Neuronal stem cell (in vitro differentiated cells): ENCODE data around the gene MYLIP.

Experiments
- DNase-seq: peaks from one replicate; pipeline ENCODE4 v3.0.0-alpha.2; 2013; ENCODE audit warnings: low spot score
- H2AFZ ChIP-seq: one replicate; pipeline ENCODE4 v1.6.1; 2013; ENCODE audit warnings: mild to moderate bottlenecking, low read length, inconsistent platforms
- H2AK5ac ChIP-seq: 2 replicates; pipeline ENCODE4 v1.6.1; 2013; ENCODE audit warnings: low read depth, mild to moderate bottlenecking, inconsistent platforms, low read length, moderate library complexity, mixed read lengths
- H2BK120ac ChIP-seq: 2 replicates; pipeline ENCODE4 v1.6.1; 2013; ENCODE audit warnings: low read depth, mild to moderate bottlenecking, inconsistent platforms, low read length, moderate library complexity, mixed read lengths
- H2BK12ac ChIP-seq: one replicate; pipeline ENCODE4 v1.6.1; 2013; ENCODE audit warnings: low read length, inconsistent platforms
- H2BK15ac ChIP-seq: 2 replicates; pipeline ENCODE4 v1.6.1; 2013; ENCODE audit warnings: mild to moderate bottlenecking, low read length, inconsistent platforms, mixed read lengths
- H2BK5ac ChIP-seq: one replicate; pipeline ENCODE4 v1.6.1; 2013; ENCODE audit warnings: inconsistent platforms, mild to moderate bottlenecking, low read length, moderate library complexity
- H3K14ac ChIP-seq: one replicate; pipeline ENCODE4 v1.6.1; 2013; ENCODE audit warnings: low read length, inconsistent platforms
- H3K18ac ChIP-seq: 2 replicates; pipeline ENCODE4 v1.6.1; 2013; ENCODE audit warnings: low read length, inconsistent platforms
- H3K23ac ChIP-seq: 2 replicates; pipeline ENCODE4 v1.6.1; 2013; ENCODE audit warnings: low read depth, mild to moderate bottlenecking, mixed read lengths, low read length, inconsistent platforms; ENCODE audit not compliant: poor library complexity
- H3K27ac ChIP-seq: replicated peaks from 3 replicates; pipeline ENCODE4 v1.5.1; 2013; ENCODE audit warnings: low read length, inconsistent platforms
- H3K27me3 ChIP-seq, 3 experiments: 2 replicates each; pipeline ENCODE4 v1.6.1; 2013; ENCODE audit warnings: low read length in 3 of 3, mild to moderate bottlenecking in 2 of 3, inconsistent platforms in 1 of 3, low read depth in 1 of 3, mixed read lengths in 1 of 3, moderate library complexity in 1 of 3; ENCODE audit not compliant: control insufficient read depth in 3 of 3, insufficient read depth in 3 of 3
- H3K36me3 ChIP-seq, 2 donors: replicated peaks in 1 of 2; 2 replicates each; pipeline ENCODE4 v1.6.1; 2013; ENCODE audit warnings: low read length in 2 of 2; ENCODE audit not compliant: control insufficient read depth in 2 of 2, insufficient read depth in 2 of 2
- H3K4ac ChIP-seq: 2 replicates; pipeline ENCODE4 v1.6.1; 2013; ENCODE audit warnings: inconsistent platforms, mild to moderate bottlenecking, low read length, moderate library complexity
- H3K4me1 ChIP-seq, 2 donors: 1 replicate in 1 of 2; 2 replicates in 1 of 2; pipeline ENCODE4 v1.6.1; 2013; ENCODE audit warnings: low read length in 2 of 2, low read depth in 1 of 2; ENCODE audit not compliant: control insufficient read depth in 2 of 2, insufficient read depth in 1 of 2
- H3K4me2 ChIP-seq: one replicate; pipeline ENCODE4 v1.6.1; 2013; ENCODE audit warnings: mild to moderate bottlenecking, low read length, inconsistent platforms; ENCODE audit not compliant: insufficient read depth, poor library complexity, severe bottlenecking
- H3K4me3 ChIP-seq, 2 donors: 2 replicates each; pipeline ENCODE4 v1.5.1; 2013; ENCODE audit warnings: low read length in 2 of 2, mild to moderate bottlenecking in 2 of 2, inconsistent platforms in 1 of 2, moderate library complexity in 1 of 2
- H3K79me1 ChIP-seq: one replicate; pipeline ENCODE4 v1.6.1; 2013; ENCODE audit warnings: low read depth, mild to moderate bottlenecking, inconsistent platforms, low read length, moderate library complexity
- H3K9ac ChIP-seq: one replicate; pipeline ENCODE4 v1.6.1; 2013; ENCODE audit warnings: mild to moderate bottlenecking, low read depth, low read length, inconsistent platforms; ENCODE audit not compliant: poor library complexity
- H3K9me3 ChIP-seq, 2 donors: replicated peaks in 1 of 2; 2 replicates each; pipeline versions ENCODE3 to v1.6.1; 2013; ENCODE audit warnings: low read length in 2 of 2, mild to moderate bottlenecking in 2 of 2, inconsistent platforms in 1 of 2, low read depth in 1 of 2, mixed read lengths in 1 of 2, moderate library complexity in 1 of 2; ENCODE audit not compliant: control insufficient read depth in 2 of 2, insufficient read depth in 1 of 2
- H4K8ac ChIP-seq: one replicate; pipeline ENCODE4 v1.6.1; 2013; ENCODE audit warnings: low read depth, mild to moderate bottlenecking, inconsistent platforms, low read length, moderate library complexity
- H4K91ac ChIP-seq: one replicate; pipeline ENCODE4 v1.6.1; 2013; ENCODE audit warnings: low read length, low read depth, mild to moderate bottlenecking, inconsistent platforms; ENCODE audit not compliant: poor library complexity
- WGBS, 2 donors: extraction: QIAGEN DNeasy Blood & Tissue Kit; methylation state at CpG; one replicate each; pipeline ENCODE4 v1.1.7; 2013; ENCODE audit warnings: missing lambda C conversion rate in 2 of 2, mixed read lengths in 1 of 2; ENCODE audit not compliant: insufficient read length in 2 of 2, insufficient replicate concordance in 1 of 2; ENCODE audit errors: extremely low coverage in 2 of 2; 5-methylcytosine and 5-hydroxymethylcytosine counted together

MYLIP gene

DNA sequence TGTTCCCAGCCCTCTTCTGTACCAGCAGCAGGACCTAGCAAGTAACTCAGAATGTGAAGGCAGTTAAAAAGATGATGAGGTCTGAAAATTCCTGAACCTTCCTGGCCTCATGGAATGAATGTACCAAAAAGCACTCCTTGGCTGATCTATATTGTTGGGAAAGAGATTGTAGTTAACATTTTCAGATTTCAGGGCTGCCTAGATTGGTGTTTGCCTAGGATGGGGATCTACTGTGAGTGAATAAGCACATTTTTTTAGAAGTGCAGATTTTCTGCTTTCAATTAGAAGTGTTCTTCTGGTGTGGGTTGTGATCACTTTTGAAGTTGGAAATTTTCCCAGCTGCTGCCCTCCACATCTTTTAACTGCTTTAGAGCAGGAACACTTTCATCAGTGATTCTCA is 6.2 kb downstream of the MYLIP start:
- Histone ChIP-seq H3K4me3 (no peak overlapping the region), H4K8ac (no peak overlapping the region), H2BK5ac (no peak overlapping the region), H2BK120ac (no peak overlapping the region), H3K4me2 (no peak overlapping the region), H3K9ac (no peak overlapping the region), H2AFZ (no peak overlapping the region), H4K91ac (no peak overlapping the region), H3K4me1 (peaks cover 4 to 14% of the 10 kb centered on the region in 2 donors), H3K9me3 (no peaks in the 10 kb centered on the region), H3K79me1 (no peaks in the 10 kb centered on the region), H2BK12ac (no peak overlapping the region), H3K4ac (no peak overlapping the region), H3K36me3 (no peaks in the 10 kb centered on the region), H3K14ac (no peak overlapping the region), H3K27ac (no peak overlapping the region), H2BK15ac (no peak overlapping the region), H3K23ac (no peak overlapping the region), H3K27me3 (no peaks in the 10 kb centered on the region), H3K18ac (no peak overlapping the region), H2AK5ac (no peak overlapping the region)
- DNase-seq, result no peak

- H2BK15ac ChIP-seq, result no peak overlapping the region
- H4K8ac ChIP-seq, result no peak overlapping the region
- no peaks in the 10 kb centered on the region for H3K9me3 ChIP-seq
- no peak overlapping the region for H3K23ac ChIP-seq
- DNase-seq, result no peak
- no peak overlapping the region for H3K4me3 ChIP-seq
- H3K4me2 ChIP-seq, result no peak overlapping the region
- no peak overlapping the region for H3K27ac ChIP-seq
- H3K36me3 ChIP-seq, result no peaks in the 10 kb centered on the region
- H3K4me1 ChIP-seq, result peaks cover 0 to 5% of the 10 kb centered on the region in 2 donors
- H3K9ac ChIP-seq, result no peak overlapping the region
- no peak overlapping the region for H2BK5ac ChIP-seq
- WGBS, 2 donors, result no CpG with 5 or more reads among the region's 3 CpGs
- no peak overlapping the region for H2BK12ac ChIP-seq
- H3K79me1 ChIP-seq, result no peaks in the 10 kb centered on the region
- H2BK120ac ChIP-seq, result no peak overlapping the region
- no peak overlapping the region for H3K4ac ChIP-seq
- H2AK5ac ChIP-seq, result no peak overlapping the region
- no peak overlapping the region for H4K91ac ChIP-seq
- no peaks in the 10 kb centered on the region for H3K27me3 ChIP-seq
- no peak overlapping the region for H3K14ac ChIP-seq
- no peak overlapping the region for H2AFZ ChIP-seq
- no peak overlapping the region for H3K18ac ChIP-seq
These were observed 7.2 kb downstream of the MYLIP start for GRCh38 chr6:16136091-16136490.

- WGBS, 2 donors, result no CpG with 5 or more reads among the region's 5 CpGs
These were observed 8.0 kb downstream of the MYLIP start for GRCh38 chr6:16136621-16137450.

DNA sequence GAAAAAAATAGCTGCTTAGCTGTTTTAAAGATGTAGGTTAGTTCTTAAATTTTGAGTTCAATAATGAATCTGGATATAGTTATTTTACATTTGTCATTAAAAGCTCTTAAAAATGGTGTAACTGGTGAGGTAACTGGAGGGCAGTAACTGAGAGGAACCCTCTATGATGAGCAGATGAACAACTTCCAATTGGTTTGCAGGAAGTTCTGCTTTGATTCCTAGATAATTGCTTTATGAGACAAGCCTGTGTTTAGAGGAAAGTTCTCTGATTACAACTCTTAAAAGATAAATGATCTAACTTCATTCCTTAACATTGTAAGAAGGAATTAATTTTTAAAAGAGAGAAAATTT is 8.5 kb downstream of the MYLIP start:
- H4K8ac ChIP-seq, result no peak overlapping the region
- H2AFZ ChIP-seq, result no peak overlapping the region
- H3K9ac ChIP-seq, result no peak overlapping the region
- no peak overlapping the region for H3K4ac ChIP-seq
- no peak overlapping the region for H2BK5ac ChIP-seq
- no peaks in the 10 kb centered on the region for H3K9me3 ChIP-seq
- no peaks in the 10 kb centered on the region for H3K79me1 ChIP-seq
- H2BK12ac ChIP-seq, result no peak overlapping the region
- H3K4me1 ChIP-seq, result no peaks in the 10 kb centered on the region
- no peak overlapping the region for H3K27ac ChIP-seq
- no peak overlapping the region for H2AK5ac ChIP-seq
- H3K27me3 ChIP-seq, result no peaks in the 10 kb centered on the region
- no peak overlapping the region for H3K14ac ChIP-seq
- H3K36me3 ChIP-seq, result peaks cover 0 to 2% of the 10 kb centered on the region in 2 donors
- H3K18ac ChIP-seq, result no peak overlapping the region
- H3K4me3 ChIP-seq, result no peak overlapping the region
- H3K4me2 ChIP-seq, result no peak overlapping the region
- H4K91ac ChIP-seq, result no peak overlapping the region
- no peak overlapping the region for H3K23ac ChIP-seq
- no peak for DNase-seq
- no peak overlapping the region for H2BK120ac ChIP-seq
- no peak overlapping the region for H2BK15ac ChIP-seq

More at GRCh38 chr6:16136621-16137450, 8.0 kb downstream of the MYLIP start:
- Histone ChIP-seq H3K9me3 (no peaks in the 10 kb centered on the region), H3K14ac (no peak overlapping the region), H3K23ac (no peak overlapping the region), H3K36me3 (no peaks in the 10 kb centered on the region), H3K18ac (no peak overlapping the region), H2BK120ac (no peak overlapping the region), H3K27me3 (no peaks in the 10 kb centered on the region), H2BK5ac (no peak overlapping the region), H3K79me1 (no peaks in the 10 kb centered on the region), H2AFZ (no peak overlapping the region), H2BK15ac (no peak overlapping the region), H4K91ac (no peak overlapping the region), H3K27ac (no peak overlapping the region), H2BK12ac (no peak overlapping the region), H3K4me2 (no peak overlapping the region), H3K4me1 (no peaks in the 10 kb centered on the region), H3K9ac (no peak overlapping the region), H4K8ac (no peak overlapping the region), H2AK5ac (no peak overlapping the region), H3K4ac (no peak overlapping the region), H3K4me3 (no peak overlapping the region)
- no peak for DNase-seq
